KG1 (cell line): ENCODE data around the gene VWA5A.

Experiments
- DNase-seq: peaks from one replicate; lab custom pipeline; 2025; lab: John Stamatoyannopoulos, UW

Gene VWA5A

GRCh38 chr11:124114942-124115781, at the start of gene VWA5A:
VWA5A (plus strand) TSS chr11:124115450; CDS start chr11:124117512, 2,062 bp downstream.
- DNase-seq: peak; percentile 82

- DNase-seq: no peak
Measured at GRCh38 chr11:124068601-124069110, 46.6 kb upstream of the VWA5A start.

GRCh38 chr11:124069429-124070401, 45.5 kb upstream of the VWA5A start:
- no peak for DNase-seq

- peak; percentile 63 for DNase-seq
Measured at GRCh38 chr11:124070915-124071622, 44.2 kb upstream of the VWA5A start.

GRCh38 chr11:124071623-124071948, 43.7 kb upstream of the VWA5A start:
- no peak for DNase-seq

GRCh38 chr11:124072147-124072546, 43.1 kb upstream of the VWA5A start:
- no peak for DNase-seq

- no peak for DNase-seq
Measured at GRCh38 chr11:124074554-124074953, 40.7 kb upstream of the VWA5A start.

- no peak for DNase-seq
Measured at GRCh38 chr11:124075492-124075840, 39.8 kb upstream of the VWA5A start.

- no peak for DNase-seq
Measured at GRCh38 chr11:124075841-124076651, 39.2 kb upstream of the VWA5A start.

- no peak for DNase-seq
Measured at GRCh38 chr11:124077266-124077665, 38.0 kb upstream of the VWA5A start.

GRCh38 chr11:124078591-124078990, 36.7 kb upstream of the VWA5A start:
- no peak for DNase-seq

- DNase-seq: no peak
Measured at GRCh38 chr11:124079631-124080326, 35.5 kb upstream of the VWA5A start.

- DNase-seq: no peak
Measured at GRCh38 chr11:124080327-124081001, 34.8 kb upstream of the VWA5A start.

- DNase-seq: no peak
Measured at GRCh38 chr11:124081483-124081882, 33.8 kb upstream of the VWA5A start.

- DNase-seq: no peak
Measured at GRCh38 chr11:124082371-124082770, 32.9 kb upstream of the VWA5A start.

GRCh38 chr11:124085583-124085982, 29.7 kb upstream of the VWA5A start:
- DNase-seq: no peak

GRCh38 chr11:124085997-124086846, 29.0 kb upstream of the VWA5A start:
- DNase-seq: no peak

GRCh38 chr11:124090996-124091395, 24.3 kb upstream of the VWA5A start:
- DNase-seq: no peak

- no peak for DNase-seq
Measured at GRCh38 chr11:124093330-124093729, 21.9 kb upstream of the VWA5A start.
